Measurements from ENCODE around the gene SASH1. TPM values are rescaled to one million over a fixed set of nuclear protein-coding genes. Genes with fewer than 3 reads are reported as not detected.

The SASH1 gene
- total and polyA plus RNA-seq, 9 of the 15 experiments (the other 6 are each of a cell fraction or from before 2014, with no cell fraction given): 0.35 to 3.5 (median 1.6) TPM

GRCh38 chr6:148419430-148419829, 76.8 kb downstream of the SASH1 start:
- H3K9ac ChIP-seq (ENCODE audit: insufficient read depth in 1 of 2, low read depth in 2 of 2, low read length in 2 of 2): no peak overlapping the region
- no peaks in the 10 kb centered on the region for H3K9me1 ChIP-seq (ENCODE audit: control insufficient read depth, insufficient read depth, low read length)
- no peak for TF ChIP-seq ZFPM2 (CRISPR knock-in tag; IDR thresholded peaks at IDR 0.05)
- no peak for TF ChIP-seq FOS (IDR thresholded peaks at IDR 0.05; ENCODE audit: extremely low read depth, insufficient read length)
- no peak for TF ChIP-seq TCF3 (CRISPR knock-in tag; IDR thresholded peaks at IDR 0.05)
- TF ChIP-seq, protein P1, sequence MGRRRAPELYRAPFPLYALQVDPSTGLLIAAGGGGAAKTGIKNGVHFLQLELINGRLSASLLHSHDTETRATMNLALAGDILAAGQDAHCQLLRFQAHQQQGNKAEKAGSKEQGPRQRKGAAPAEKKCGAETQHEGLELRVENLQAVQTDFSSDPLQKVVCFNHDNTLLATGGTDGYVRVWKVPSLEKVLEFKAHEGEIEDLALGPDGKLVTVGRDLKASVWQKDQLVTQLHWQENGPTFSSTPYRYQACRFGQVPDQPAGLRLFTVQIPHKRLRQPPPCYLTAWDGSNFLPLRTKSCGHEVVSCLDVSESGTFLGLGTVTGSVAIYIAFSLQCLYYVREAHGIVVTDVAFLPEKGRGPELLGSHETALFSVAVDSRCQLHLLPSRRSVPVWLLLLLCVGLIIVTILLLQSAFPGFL (CRISPR knock-in tag; IDR thresholded peaks at IDR 0.05): no peak
- TF ChIP-seq STAG1 (CRISPR knock-in tag; IDR thresholded peaks at IDR 0.05; ENCODE audit: borderline replicate concordance): no peak
- 0 out of 2 replicates have a peak, but pooled peaks have one; percentile 12 for TF ChIP-seq PKNOX1 (IDR thresholded peaks at IDR 0.05)
- no peak for TF ChIP-seq ZZZ3 (IDR thresholded peaks at IDR 0.05)
- TF ChIP-seq MCM2 (IDR thresholded peaks at IDR 0.05; ENCODE audit: low read depth): no peak
- no peak for TF ChIP-seq ZC3H8 (IDR thresholded peaks at IDR 0.05)
- TF ChIP-seq TCF15 (CRISPR knock-in tag; IDR thresholded peaks at IDR 0.05): no peak
- TF ChIP-seq MEIS2 (IDR thresholded peaks at IDR 0.05; ENCODE audit: partially characterized antibody): peak; percentile 31
- TF ChIP-seq SNRNP70 (optimal IDR thresholded peaks at IDR 0.05; ENCODE audit: low read depth, low read length): no peak
- no peak for TF ChIP-seq SMC3 (conservative IDR thresholded peaks at IDR 0.05; ENCODE audit: insufficient read depth, low read depth, low read length)
- TF ChIP-seq RBM17 (IDR thresholded peaks at IDR 0.05; ENCODE audit: borderline replicate concordance, low read depth, low read length): no peak
- TF ChIP-seq ETS1 (conservative IDR thresholded peaks at IDR 0.05; ENCODE audit: control insufficient read depth, low read depth, low read length): no peak
- ChIA-PET POLR2A (no interaction called here), CTCF (ENCODE audit: low intra/inter-chr PET ratio) (no interaction called here)
- WGBS (ENCODE audit: insufficient coverage, low coverage, missing lambda C conversion rate): 3% methylated on average over 5 of the region's 5 CpGs
- H3K27ac ChIP-seq (ENCODE audit: extremely low read depth, low read depth, low read length): no peak overlapping the region
- no TSS peak for BruUV-seq (replicated peaks)
- H3K36me3 ChIP-seq (ENCODE audit: control insufficient read depth, insufficient read depth, low read length): no peaks in the 10 kb centered on the region
- in situ Hi-C loops (cut with MboI) (no loop called here), intact Hi-C loops (cut with micrococcal nuclease) (no loop called here)
- H3K9me3 ChIP-seq (replicated peaks; ENCODE audit: control insufficient read depth, insufficient read depth, low read depth, low read length): no peaks in the 10 kb centered on the region
- FAIRE-seq: no peak
- H3K27me3 ChIP-seq (ENCODE audit: control insufficient read depth in 2 of 2, insufficient read depth in 2 of 2, low read length in 2 of 2): peaks cover 8 to 20% of the 10 kb centered on the region in 2 experiments; a peak in 3 of 5 replicates
- no peaks in the 10 kb centered on the region for H3K79me2 ChIP-seq (ENCODE audit: control insufficient read depth, insufficient read depth, low read length)
- no peaks in the 10 kb centered on the region for H4K20me1 ChIP-seq (replicated peaks; ENCODE audit: control insufficient read depth, insufficient read depth, low read length)
- no peak for ATAC-seq
- H3K4me1 ChIP-seq (replicated peaks in 1 of 2; ENCODE audit: control insufficient read depth in 2 of 2, insufficient read depth in 2 of 2, low read length in 2 of 2): no peaks in the 10 kb centered on the region
- no peak overlapping the region for H3K4me2 ChIP-seq (ENCODE audit: insufficient read depth, low read length)
- no peak for DNase-seq (ENCODE audit: extremely low read depth in 1 of 4, low spot score in 3 of 4)
- H2AFZ ChIP-seq (ENCODE audit: low read depth, low read length): no peak overlapping the region
- H3K4me3 ChIP-seq: no peak overlapping the region
